Activated CD8-positive, alpha-beta memory T cell treated with anti-CD3 and anti-CD28 coated beads, Interleukin-2, amount 50 U/mL, for 24 hours (primary cell): ENCODE data around the gene EVA1C.
"Not testable (repeated sequence)": the region's sequence is repeated elsewhere in the genome, so short reads cannot be mapped to it uniquely, and the experiment has no call there.

Experiments
- DNase-seq: peaks from one replicate; pipeline ENCODE4 v3.0.0-alpha.2; 2020; ENCODE audit errors: extremely low read depth

Gene EVA1C

DNA sequence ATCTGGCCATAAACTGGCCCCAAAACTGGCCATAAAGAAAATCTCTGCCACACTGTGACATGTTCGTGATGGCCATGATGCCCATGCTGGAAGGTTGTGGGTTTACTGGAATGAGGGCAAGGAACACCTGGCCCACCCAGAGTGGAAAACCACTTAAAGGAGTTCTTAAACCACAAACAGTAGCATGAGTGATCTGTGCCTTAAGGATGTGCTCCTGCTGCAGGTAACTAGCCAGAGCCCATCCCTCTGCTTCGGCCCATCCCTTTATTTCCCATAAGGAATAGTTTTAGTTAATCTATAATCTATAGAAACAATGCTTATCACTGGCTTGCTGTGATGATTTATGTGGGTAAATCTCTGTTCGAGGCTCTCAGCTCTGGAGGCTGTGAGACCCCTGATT lies 50.1 kb downstream of the EVA1C start:
- DNase-seq, result not testable (repeated sequence)

GRCh38 chr21:32463367-32463766 lies 50.9 kb downstream of the EVA1C start:
- DNase-seq, result no peak

DNA sequence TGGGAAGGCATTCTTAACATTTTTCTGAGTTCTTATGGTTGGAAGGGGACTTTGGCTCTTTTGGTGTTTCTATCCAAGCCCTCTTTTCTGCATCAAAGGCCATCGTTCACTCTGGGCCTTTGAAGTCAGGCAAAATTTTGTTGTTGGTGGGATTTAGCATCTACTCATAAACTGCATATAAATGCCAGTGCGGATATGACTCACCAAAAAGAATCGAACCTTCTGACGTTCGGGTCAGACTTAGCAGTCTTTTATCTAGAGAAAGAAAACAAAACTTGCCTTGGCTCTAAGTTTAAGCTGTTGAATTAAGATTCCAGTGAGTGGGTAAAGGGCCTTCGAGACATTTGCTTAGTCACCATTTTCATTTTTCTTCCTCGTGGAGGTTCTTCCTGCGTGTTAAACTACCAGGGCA lies 51.4 kb downstream of the EVA1C start:
- DNase-seq, result no peak

DNA sequence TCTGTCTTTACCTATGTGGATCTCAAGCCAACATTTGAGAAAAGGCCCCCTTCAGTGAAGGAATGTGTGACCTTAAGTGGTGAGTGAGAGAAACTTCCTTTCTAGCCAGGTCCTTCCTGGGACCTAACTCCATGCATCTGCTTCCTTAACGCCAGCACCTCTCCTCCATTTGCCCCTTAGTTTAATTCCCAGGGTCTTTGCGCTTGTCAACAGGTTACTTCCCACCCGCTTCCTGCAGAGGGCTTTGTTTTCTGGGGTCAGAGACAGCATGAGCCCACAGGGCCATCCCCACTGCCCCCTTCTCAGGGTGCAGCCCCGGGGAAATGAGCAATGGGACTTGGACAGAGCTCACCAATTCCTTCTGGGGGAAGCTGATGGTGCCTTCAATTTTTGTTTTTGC lies 54.8 kb downstream of the EVA1C start:
- DNase-seq, result no peak

- no peak for DNase-seq
These were observed 56.2 kb downstream of the EVA1C start for GRCh38 chr21:32468681-32469111.

- DNase-seq, result no peak
These were observed 57.1 kb downstream of the EVA1C start for GRCh38 chr21:32469628-32470027.

GRCh38 chr21:32470206-32470605 lies 57.7 kb downstream of the EVA1C start:
- no peak for DNase-seq

DNA sequence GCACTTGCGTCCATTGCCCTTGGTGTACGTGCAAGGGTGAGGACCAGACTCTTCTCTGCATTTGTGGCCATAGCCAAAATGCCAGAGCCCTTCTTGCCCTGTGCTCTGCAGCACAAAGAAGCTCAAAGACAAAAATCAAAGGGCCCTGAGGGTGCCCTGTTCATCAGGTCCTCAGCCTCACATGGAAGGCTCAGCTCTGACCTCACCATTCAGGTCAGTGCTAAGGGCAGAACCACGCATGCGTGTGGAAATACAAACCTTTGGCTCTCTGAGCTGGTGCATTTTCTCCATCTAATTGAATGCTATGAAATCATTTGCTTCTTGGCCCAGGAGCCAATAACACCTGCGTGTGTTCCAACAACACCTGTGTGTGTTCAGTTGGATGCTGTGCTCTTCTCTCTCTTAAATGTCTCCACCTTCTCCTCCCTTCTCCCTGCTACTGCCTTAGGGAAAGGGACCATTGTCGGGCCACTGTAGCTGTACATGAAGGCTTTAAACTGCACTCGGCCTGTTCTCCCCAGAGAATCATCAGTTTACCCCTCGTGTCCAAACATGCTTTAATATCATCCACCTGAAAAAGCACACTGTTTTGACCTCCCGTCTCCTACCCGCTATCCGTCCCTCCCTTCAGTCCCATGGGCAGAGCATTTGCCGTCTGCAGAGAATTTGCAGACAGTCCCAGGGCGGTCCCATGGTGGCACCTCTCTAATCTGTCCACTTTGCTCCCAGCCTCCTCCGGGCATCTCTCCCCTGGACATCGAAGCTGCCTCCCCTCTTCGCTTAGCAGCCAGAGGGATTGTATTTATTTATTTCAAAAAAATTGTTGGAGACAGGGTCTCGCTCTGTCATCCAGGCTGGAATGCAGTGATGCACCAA lies 60.6 kb downstream of the EVA1C start:
- no peak for DNase-seq

GRCh38 chr21:32474179-32475059 lies 61.9 kb downstream of the EVA1C start:
- DNase-seq, result no peak

GRCh38 chr21:32475162-32475812 lies 62.8 kb downstream of the EVA1C start:
- no peak for DNase-seq

GRCh38 chr21:32476661-32477423 lies 64.3 kb downstream of the EVA1C start:
- no peak for DNase-seq

DNA sequence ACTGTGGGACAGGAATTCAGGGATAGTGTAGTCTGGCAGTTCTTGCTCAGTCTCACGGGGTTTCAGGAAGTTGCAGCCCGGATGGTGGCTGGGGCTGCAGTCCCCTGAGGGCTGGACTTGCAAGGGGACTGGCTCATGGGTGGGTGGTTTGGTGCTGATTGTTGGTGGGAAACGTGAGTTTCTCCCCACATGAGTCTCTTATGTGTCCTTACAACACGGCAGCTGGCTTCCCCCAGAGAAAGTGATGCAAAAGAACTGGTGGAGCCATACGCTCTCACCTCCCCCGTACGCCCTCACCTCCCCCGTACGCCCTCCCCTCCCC lies 64.9 kb downstream of the EVA1C start:
- no peak for DNase-seq

- DNase-seq, result no peak
These were observed 69.4 kb downstream of the EVA1C start for GRCh38 chr21:32481875-32482408.

- no peak for DNase-seq
These were observed 70.2 kb downstream of the EVA1C start for GRCh38 chr21:32482565-32483292.

DNA sequence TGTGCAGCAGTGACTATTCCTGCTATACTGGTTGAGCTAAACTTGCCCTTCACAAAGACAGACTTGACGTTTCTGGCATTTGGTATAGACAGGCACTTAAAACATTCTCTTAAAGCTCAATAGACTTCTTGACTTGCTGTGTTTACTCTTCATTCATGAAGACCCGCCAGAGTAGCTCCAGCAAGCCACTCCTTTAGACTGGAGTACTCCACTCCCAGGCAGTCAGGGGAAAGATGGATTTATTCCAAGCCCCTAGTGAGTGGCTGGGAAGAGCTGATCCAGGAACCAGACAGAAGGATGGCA lies 70.7 kb downstream of the EVA1C start:
- no peak for DNase-seq

DNA sequence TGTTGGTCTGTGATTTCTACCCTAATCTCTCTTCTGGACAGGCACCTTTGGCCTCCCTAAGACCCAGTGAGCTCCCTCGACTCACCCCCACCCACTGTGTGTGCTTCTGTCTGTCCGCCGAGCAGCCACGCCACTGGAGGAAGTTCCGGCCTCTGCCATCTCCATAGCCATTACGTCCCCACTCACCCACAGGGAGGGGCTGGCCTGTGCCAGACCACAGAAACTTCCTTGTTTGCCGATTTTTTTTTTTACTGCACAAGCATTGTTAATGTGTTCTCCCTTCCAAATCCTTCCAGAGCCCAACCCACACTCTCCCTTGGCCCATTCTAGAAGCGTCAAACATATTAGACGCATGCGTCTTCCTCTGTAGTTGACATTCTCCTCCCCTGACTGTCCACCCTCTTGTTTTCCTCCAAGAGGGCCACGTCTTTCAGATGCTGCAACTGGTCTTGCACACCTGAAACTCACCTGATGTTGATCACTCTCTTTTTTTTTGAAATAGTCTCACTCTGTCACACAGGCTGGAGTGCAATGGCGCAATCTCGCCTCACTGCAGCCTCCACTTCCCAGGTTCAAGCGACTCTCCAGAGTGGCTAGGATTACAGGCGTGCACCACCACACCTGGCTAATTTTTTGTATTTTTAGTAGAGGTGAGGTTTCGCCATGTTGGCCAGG lies 72.3 kb downstream of the EVA1C start:
- no peak for DNase-seq

DNA sequence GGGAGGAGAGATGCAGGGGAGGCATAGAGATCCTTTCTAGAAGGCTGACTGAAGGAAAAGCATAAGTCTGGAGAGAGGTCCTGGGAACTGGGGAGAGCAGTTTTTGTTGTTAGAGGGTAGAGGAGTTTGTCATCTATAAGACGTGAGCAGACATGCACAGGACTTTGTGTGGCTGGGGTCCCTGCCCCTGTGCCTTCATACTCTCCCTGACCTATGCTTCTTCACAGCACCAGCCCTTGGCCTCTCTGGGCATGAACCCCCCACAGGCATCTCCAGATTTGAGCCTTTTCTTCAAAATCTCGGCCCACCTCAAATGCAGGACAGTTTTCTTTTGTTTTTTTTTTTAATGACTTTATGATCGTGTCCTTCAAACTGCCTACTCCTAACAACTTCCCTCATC lies 79.9 kb downstream of the EVA1C start:
- DNase-seq, result no peak

GRCh38 chr21:32494934-32495709 lies 82.6 kb downstream of the EVA1C start:
- DNase-seq, result no peak

GRCh38 chr21:32496568-32496967 lies 84.1 kb downstream of the EVA1C start:
- no peak for DNase-seq
